Fibroblast of mammary gland (primary cell): ENCODE data around the gene PCTP.

Experiments
- DNase-seq: peaks from one replicate; pipeline ENCODE4 v3.0.0-alpha.2; 2010; ENCODE audit warnings: low read depth
- H3K4me3 ChIP-seq: 2 replicates; pipeline ENCODE4 v1.5.1; 2011; ENCODE audit warnings: low read depth, mild to moderate bottlenecking, low read length, moderate library complexity; ENCODE audit not compliant: control insufficient read depth
- TF ChIP-seq, protein P1 (sequence below): conservative IDR thresholded peaks from 2 replicates; pipeline ENCODE4 v1.5.1; 2011; ENCODE audit warnings: low read depth, low read length, inconsistent platforms; ENCODE audit not compliant: control insufficient read depth, insufficient read depth

PCTP gene

DNA sequence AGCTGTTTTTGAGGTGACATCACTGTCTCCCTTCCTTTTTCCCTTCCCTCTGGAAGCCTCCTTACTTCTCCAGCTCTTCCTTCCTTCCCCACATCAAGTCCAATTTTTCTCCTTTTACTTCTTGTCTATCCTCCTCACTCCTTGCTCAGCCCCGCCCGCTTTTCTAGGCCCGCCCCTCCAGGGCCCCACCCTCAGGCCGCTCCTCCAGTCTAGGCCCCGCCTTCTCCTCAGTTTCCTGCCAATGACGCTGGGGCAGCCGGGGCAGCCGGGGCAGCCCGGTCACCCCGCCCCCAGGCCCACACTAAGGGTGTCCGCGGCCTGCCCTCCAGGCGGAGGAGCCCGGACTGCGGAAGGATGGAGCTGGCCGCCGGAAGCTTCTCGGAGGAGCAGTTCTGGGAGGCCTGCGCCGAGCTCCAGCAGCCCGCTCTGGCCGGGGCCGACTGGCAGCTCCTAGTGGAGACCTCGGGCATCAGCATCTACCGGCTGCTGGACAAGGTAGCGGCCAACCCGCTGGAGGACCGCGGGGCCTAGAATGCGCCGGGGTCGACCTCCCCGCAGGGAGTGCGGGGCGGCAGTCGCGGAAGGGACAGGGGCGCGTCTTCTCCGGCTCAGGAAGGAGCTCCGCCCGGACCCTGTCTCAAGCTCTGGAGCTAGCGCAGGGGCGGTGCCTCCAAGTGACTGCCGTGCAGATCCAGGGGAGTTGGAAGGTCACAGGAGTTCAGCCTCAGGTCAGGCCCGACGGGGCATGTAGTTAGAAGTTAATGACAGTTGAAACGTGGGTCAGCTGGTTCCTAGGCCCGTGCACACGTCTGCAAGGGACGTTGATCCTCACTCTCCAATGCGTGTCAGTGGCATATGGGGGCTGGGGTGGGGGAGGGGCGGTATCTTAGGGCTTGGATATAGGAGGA lies at the start of gene PCTP:
PCTP (plus strand) TSS at position 302 of the 908 bp plus-strand sequence; CDS start at position 355, 53 bp downstream.
- peak; percentile 86 for DNase-seq
- TF ChIP-seq, protein P1, sequence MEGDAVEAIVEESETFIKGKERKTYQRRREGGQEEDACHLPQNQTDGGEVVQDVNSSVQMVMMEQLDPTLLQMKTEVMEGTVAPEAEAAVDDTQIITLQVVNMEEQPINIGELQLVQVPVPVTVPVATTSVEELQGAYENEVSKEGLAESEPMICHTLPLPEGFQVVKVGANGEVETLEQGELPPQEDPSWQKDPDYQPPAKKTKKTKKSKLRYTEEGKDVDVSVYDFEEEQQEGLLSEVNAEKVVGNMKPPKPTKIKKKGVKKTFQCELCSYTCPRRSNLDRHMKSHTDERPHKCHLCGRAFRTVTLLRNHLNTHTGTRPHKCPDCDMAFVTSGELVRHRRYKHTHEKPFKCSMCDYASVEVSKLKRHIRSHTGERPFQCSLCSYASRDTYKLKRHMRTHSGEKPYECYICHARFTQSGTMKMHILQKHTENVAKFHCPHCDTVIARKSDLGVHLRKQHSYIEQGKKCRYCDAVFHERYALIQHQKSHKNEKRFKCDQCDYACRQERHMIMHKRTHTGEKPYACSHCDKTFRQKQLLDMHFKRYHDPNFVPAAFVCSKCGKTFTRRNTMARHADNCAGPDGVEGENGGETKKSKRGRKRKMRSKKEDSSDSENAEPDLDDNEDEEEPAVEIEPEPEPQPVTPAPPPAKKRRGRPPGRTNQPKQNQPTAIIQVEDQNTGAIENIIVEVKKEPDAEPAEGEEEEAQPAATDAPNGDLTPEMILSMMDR = no peak
- H3K4me3 ChIP-seq = peak within 1 kb of the TSS; percentile 83

DNA sequence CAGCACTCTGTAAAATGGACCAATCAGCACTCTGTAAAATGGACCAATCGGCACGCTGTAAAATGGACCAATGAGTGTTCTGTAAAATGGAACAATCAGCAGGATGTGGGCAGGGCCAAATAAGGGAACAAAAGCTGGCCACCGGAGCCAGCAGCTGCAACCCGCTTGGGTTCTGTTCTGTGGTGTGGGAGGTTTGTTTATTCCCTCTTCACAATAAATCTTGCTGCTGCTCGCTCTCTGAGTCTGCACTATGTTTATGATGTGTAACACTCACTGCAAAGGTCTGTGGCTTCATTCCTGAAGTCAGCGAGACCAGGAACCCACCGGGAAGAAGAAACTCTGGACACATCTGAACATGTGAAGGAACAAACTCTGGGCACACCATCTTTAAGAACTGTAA lies 48.7 kb upstream of the PCTP start:
- H3K4me3 ChIP-seq = no peak overlapping the region
- TF ChIP-seq, protein P1 = no peak
- no peak for DNase-seq

DNA sequence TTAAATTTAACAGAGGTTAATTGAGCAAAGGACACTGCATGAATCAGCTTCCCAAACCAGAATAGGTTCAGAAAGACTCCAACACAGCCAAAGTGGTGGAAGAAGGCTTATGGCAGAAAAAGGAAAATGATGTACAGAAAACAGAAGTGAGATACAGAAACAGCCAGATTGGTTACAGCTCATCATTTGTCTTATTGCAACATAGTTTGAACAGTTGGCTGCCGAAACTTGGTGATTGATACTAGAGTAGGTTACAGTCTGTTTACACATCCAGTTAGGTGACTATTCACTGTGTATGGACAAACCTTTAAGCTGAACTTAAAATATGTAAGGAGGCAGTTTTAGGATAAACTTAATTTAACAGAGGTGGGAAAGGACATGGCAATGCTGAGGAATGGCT lies 46.5 kb upstream of the PCTP start:
- peak; percentile 52 for DNase-seq
- no peak overlapping the region for H3K4me3 ChIP-seq
- TF ChIP-seq, protein P1 = no peak

DNA sequence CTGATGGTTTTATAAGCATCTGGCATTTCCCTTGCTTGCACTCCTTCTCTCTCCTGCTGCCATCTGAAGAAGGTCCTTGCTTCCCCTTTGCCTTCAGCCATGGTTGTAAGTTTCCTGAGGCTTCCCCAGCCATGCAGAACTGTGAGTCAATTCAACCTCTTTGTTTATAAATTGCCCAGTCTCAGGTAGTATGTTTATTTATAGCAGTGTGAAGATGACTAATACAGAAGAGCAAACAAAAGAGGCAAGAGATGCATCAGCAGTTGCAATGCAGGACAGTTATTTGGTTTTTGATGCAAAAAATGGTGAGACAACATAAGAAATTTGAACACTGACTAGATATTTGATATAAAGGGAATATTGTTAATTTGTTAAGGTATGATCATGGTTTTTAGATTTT lies 45.0 kb upstream of the PCTP start:
- no peak for DNase-seq
- H3K4me3 ChIP-seq = no peak overlapping the region
- TF ChIP-seq, protein P1 = no peak

DNA sequence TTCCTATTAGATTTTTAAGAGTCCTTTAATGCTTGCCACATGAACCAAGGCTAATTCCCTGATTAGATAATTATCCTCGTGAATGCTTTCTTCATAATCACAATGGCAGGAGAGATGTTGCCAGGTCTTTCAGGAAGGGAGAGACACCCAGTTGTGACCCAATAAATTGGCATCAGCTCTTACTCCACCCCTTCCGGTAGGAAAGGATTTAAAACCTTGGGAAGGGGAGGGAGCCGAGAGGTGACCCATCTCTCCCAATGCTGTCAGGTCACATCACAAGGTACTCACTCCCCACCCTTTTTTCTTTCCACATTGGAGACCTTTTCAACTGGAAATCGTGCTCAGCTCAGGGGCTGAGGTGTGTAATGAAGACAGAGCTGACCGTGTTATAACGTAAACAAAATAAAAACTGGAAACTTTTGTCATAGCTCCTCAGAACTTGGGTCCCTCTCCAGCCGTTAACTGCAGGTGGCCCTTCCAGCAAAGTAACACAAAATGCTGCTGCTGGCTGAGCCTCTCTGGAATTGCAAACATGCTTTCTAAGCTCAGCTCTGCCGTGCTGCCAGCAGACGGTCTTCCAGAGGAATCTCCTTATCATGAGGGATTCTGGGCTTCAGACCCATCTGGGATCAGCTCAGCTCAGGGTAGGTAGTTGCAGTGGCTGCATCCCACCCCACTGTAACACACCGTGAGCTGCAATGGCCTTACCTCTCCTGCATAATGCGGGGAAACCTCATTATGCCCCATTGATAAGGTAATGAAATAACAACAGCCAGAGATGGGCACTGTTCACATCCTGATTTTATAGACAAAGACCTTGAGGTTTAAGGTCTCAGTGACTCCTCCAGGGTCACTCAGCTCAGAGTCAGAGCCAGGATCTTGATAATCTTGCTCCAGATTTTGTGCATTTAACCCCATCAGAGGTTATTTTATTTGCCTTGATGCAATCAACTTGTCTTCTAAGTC lies 43.8 kb upstream of the PCTP start:
- TF ChIP-seq, protein P1 = no peak
- DNase-seq = no peak
- H3K4me3 ChIP-seq = no peak overlapping the region

DNA sequence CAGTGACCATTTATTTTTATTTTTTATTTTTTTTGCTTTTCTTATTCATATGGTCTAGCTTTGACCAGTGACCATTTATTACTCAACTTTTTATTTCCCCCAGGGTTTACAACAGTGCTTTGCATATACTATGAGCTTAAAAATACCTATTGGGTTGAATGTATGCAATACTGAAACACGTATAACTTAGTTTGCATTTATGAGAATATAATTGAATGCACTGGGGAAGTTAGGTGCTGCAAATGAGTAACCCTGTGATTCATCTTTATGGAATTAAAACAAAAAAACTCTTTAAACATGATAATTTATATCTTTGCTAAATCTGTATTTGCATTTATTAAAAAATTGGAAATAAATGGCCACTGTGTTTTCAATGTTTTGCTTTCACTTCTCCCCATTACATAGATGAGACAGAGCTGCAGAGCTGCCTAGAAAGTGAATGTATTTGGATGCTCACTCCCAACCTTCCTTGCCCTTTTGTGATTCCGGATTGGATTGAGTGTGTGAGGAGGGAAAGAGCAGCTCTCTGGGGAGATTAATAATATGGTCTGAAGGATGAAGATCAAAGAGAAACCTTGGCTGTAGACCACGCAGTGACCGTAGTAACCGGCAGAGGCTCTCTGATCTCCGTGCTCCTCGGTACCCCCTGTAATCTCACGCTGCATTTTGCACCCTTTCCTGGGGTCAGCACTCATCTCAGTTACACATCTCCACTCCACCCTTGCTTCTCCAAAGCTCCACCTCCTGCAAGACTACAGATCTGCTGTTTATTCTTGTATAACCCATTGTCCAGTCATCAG lies 42.5 kb upstream of the PCTP start:
- no peak overlapping the region for H3K4me3 ChIP-seq
- DNase-seq = peak; percentile 48
- TF ChIP-seq, protein P1 = no peak
